Calu3 (cell line): ENCODE results near the gene APOBR. TPM values are rescaled to one million over a fixed set of nuclear protein-coding genes. Genes with fewer than 3 reads are reported as not detected.
"Not testable (repeated sequence)": the region's sequence is repeated elsewhere in the genome, so short reads cannot be mapped to it uniquely, and the experiment has no call there.

Source experiments
- BruUV-seq: library from RNA; stranded (reverse); fragments of 400-500 nt; replicated peaks from 2 replicates; lab custom pipeline; 2021; lab: Mats Ljungman, UMichigan
- CTCF ChIA-PET: fragments of 300-600 bp; sonication (Branson Sonifier 250); formaldehyde crosslinking; loops from one replicate; lab custom pipeline; 2022; ENCODE audit warnings: antibody characterized with exemption; lab: Charles Lee
- DNase-seq: peaks from one replicate; pipeline ENCODE4 v3.0.0; 2022
- H3K27ac Mint-ChIP-seq: one replicate; pipeline ENCODE4 v1.8.0; 2022; ENCODE audit warnings: mixed read lengths; ENCODE audit not compliant: unreplicated experiment
- H3K27me3 Mint-ChIP-seq: one replicate; pipeline ENCODE4 v1.8.0; 2022; ENCODE audit warnings: mixed read lengths; ENCODE audit not compliant: unreplicated experiment
- H3K36me3 Mint-ChIP-seq: one replicate; pipeline ENCODE4 v1.8.0; 2022; ENCODE audit warnings: mild to moderate bottlenecking, moderate library complexity, mixed read lengths; ENCODE audit not compliant: insufficient read depth, unreplicated experiment
- H3K4me1 Mint-ChIP-seq: one replicate; pipeline ENCODE4 v1.8.0; 2022; ENCODE audit warnings: mild to moderate bottlenecking, low read depth, mixed read lengths; ENCODE audit not compliant: unreplicated experiment
- H3K4me3 Mint-ChIP-seq: one replicate; pipeline ENCODE4 v1.8.0; 2022; ENCODE audit warnings: mild to moderate bottlenecking, low read depth, moderate library complexity, mixed read lengths; ENCODE audit not compliant: unreplicated experiment
- H3K9me3 Mint-ChIP-seq: one replicate; pipeline ENCODE4 v1.8.0; 2022; ENCODE audit warnings: low read depth, mixed read lengths; ENCODE audit not compliant: unreplicated experiment
- CTCF ChIP-seq: fragments of 200-600 bp; IDR thresholded peaks from one replicate; pipeline ENCODE4 v1.8.0; 2022; ENCODE audit warnings: antibody characterized with exemption; ENCODE audit not compliant: unreplicated experiment
- intact Hi-C: fragments of 100-400 bp; cut with micrococcal nuclease; formaldehyde crosslinking; loops from one replicate; pipeline ENCODE4 v1.10.0; 2022; ENCODE audit not compliant: unreplicated experiment
- total RNA-seq: library from RNA; stranded (reverse); gene quantifications from 2 replicates; pipeline ENCODE4 v1.2.3, GENCODE V29; 2022

Gene APOBR
- total RNA-seq, 1 experiment from 2014 or later, result 0.14 TPM

GRCh38 chr16:28477311-28477920 is 17.0 kb upstream of the APOBR start:
- BruUV-seq, result no TSS peak
- Mint-ChIP-seq H3K27me3 (no peaks in the 10 kb centered on the region), H3K36me3 (peaks cover 18% of the 10 kb centered on the region), H3K27ac (no peak overlapping the region), H3K4me1 (no peaks in the 10 kb centered on the region), H3K9me3 (no peaks in the 10 kb centered on the region), H3K4me3 (no peak overlapping the region)
- no peak for DNase-seq
- intact Hi-C loops, result no loop called here
- no peak for TF ChIP-seq CTCF
- CTCF ChIA-PET, result interaction anchor here (0.7 kb wide), 1 partner anchor 966 kb away, joined by 5 read pairs; no protein-coding TSS in a partner anchor

- BruUV-seq, result no TSS peak
- intact Hi-C loops, result no loop called here
- H3K27ac Mint-ChIP-seq, result no peak overlapping the region
- no peaks in the 10 kb centered on the region for H3K27me3 Mint-ChIP-seq
- DNase-seq, result no peak
- TF ChIP-seq CTCF, result no peak
- no peaks in the 10 kb centered on the region for H3K9me3 Mint-ChIP-seq
- H3K4me3 Mint-ChIP-seq, result no peak overlapping the region
- CTCF ChIA-PET, result no interaction called here
- H3K36me3 Mint-ChIP-seq, result peaks cover 18% of the 10 kb centered on the region
- no peaks in the 10 kb centered on the region for H3K4me1 Mint-ChIP-seq
These were observed 15.8 kb upstream of the APOBR start for GRCh38 chr16:28478506-28479180.

GRCh38 chr16:28482026-28482425 is 12.4 kb upstream of the APOBR start:
- intact Hi-C loops, result no loop called here
- CTCF ChIA-PET, result no interaction called here
- BruUV-seq, result no TSS peak
- Mint-ChIP-seq H3K4me3 (no peak overlapping the region), H3K36me3 (peaks cover 15% of the 10 kb centered on the region), H3K9me3 (no peaks in the 10 kb centered on the region), H3K27ac (no peak overlapping the region), H3K4me1 (no peaks in the 10 kb centered on the region), H3K27me3 (no peaks in the 10 kb centered on the region)
- DNase-seq, result no peak
- no peak for TF ChIP-seq CTCF

- H3K4me1 Mint-ChIP-seq, H3K4me3 Mint-ChIP-seq, H3K27me3 Mint-ChIP-seq, DNase-seq, BruUV-seq, H3K27ac Mint-ChIP-seq, H3K9me3 Mint-ChIP-seq, intact Hi-C loops: not testable (repeated sequence)
- peaks cover 18% of the 10 kb centered on the region for H3K36me3 Mint-ChIP-seq
- CTCF ChIA-PET, result interaction anchor here (0.6 kb wide), 1 partner anchor 1383 kb away, joined by 3 read pairs; no protein-coding TSS in a partner anchor
These were observed 11.1 kb upstream of the APOBR start for GRCh38 chr16:28483361-28483760.

GRCh38 chr16:28486266-28486665 is 8.2 kb upstream of the APOBR start:
- DNase-seq, result no peak
- H3K36me3 Mint-ChIP-seq, result peaks cover 39% of the 10 kb centered on the region
- H3K27me3 Mint-ChIP-seq, result no peaks in the 10 kb centered on the region
- H3K4me1 Mint-ChIP-seq, result no peaks in the 10 kb centered on the region
- no peaks in the 10 kb centered on the region for H3K9me3 Mint-ChIP-seq
- CTCF ChIA-PET, result no interaction called here
- no peak overlapping the region for H3K27ac Mint-ChIP-seq
- TF ChIP-seq CTCF, result no peak
- no TSS peak for BruUV-seq
- H3K4me3 Mint-ChIP-seq, result no peak overlapping the region
- intact Hi-C loops, result no loop called here
